Endothelial cell of umbilical vein (primary cell): Measurements from ENCODE around the gene GALNT14. TPM values are rescaled to one million over a fixed set of nuclear protein-coding genes. Genes with fewer than 3 reads are reported as not detected.

Source experiments
- BruUV-seq: library from RNA; stranded (reverse); fragments of 400-500 nt; replicated peaks from 2 replicates; lab custom pipeline; 2021; lab: Mats Ljungman, UMichigan
- CTCF ChIA-PET: fragments of 300-600, 350-600 bp; sonication (Branson Sonifier 250); formaldehyde crosslinking; loops from one replicate; lab custom pipeline; 2021; ENCODE audit warnings: antibody characterized with exemption, inconsistent platforms; lab: Charles Lee
- POLR2A ChIA-PET: fragments of 300-600, 350-600 bp; sonication (Branson Sonifier 250); formaldehyde crosslinking; loops from one replicate; lab custom pipeline; 2021; ENCODE audit warnings: antibody characterized with exemption, inconsistent platforms; lab: Charles Lee
- DNase-seq: peaks from one replicate; pipeline ENCODE4 v3.0.0-alpha.2; 2011; ENCODE audit warnings: low read depth, low spot score
- FAIRE-seq: peaks from 2 replicates; lab custom pipeline; 2011; peaks lifted over from hg19 to GRCh38; lab: Jason Lieb, UNC
- H2AFZ ChIP-seq: 2 replicates; pipeline ENCODE4 v1.6.0; 2012; ENCODE audit warnings: low read depth, low read length, control low read depth, inconsistent platforms
- H3K27ac ChIP-seq: 2 replicates; pipeline ENCODE4 v1.5.1; 2011; ENCODE audit warnings: low read depth, mild to moderate bottlenecking, control low read depth, low read length, moderate library complexity; ENCODE audit not compliant: insufficient read depth
- H3K27me3 ChIP-seq, 2 experiments: 2 replicates each; pipeline versions ENCODE4 v1.6.0 to v1.6.1; 2011; ENCODE audit warnings: low read length in 2 of 2, mixed read lengths in 1 of 2; ENCODE audit not compliant: control insufficient read depth in 2 of 2, insufficient read depth in 2 of 2
- H3K36me3 ChIP-seq, 2 experiments: 2 replicates in 1 of 2; 3 replicates in 1 of 2; pipeline ENCODE4 v1.5.1; 2011; ENCODE audit warnings: low read length in 2 of 2, mild to moderate bottlenecking in 1 of 2, moderate library complexity in 1 of 2; ENCODE audit not compliant: control insufficient read depth in 2 of 2, insufficient read depth in 2 of 2; ENCODE audit errors: extremely low read depth in 1 of 2
- H3K4me1 ChIP-seq: 3 replicates; pipeline ENCODE4 v1.5.1; 2011; ENCODE audit warnings: mild to moderate bottlenecking, low read length; ENCODE audit not compliant: control insufficient read depth, insufficient read depth; ENCODE audit errors: extremely low read depth
- H3K4me2 ChIP-seq: 2 replicates; pipeline ENCODE4 v1.6.1; 2011; ENCODE audit warnings: low read length, control low read depth, mixed read lengths; ENCODE audit not compliant: insufficient read depth
- H3K4me3 ChIP-seq, 3 experiments: fragments of 200-600 bp in 1 of 3; sonication (generic), shearing (Covaris generic) in 1 of 3; replicated peaks in 1 of 3; 2 replicates each; pipeline ENCODE4 v1.5.1; 2011 to 2016; ENCODE audit warnings: control low read depth in 3 of 3, low read length in 3 of 3, mild to moderate bottlenecking in 2 of 3, inconsistent platforms in 1 of 3, low read depth in 1 of 3, moderate library complexity in 1 of 3; ENCODE audit not compliant: insufficient read depth in 1 of 3
- H3K79me2 ChIP-seq: 2 replicates; pipeline ENCODE4 v1.6.0; 2012; ENCODE audit warnings: low read length, inconsistent platforms; ENCODE audit not compliant: control insufficient read depth, insufficient read depth
- H3K9ac ChIP-seq: replicated peaks from 2 replicates; pipeline ENCODE3; 2011; ENCODE audit warnings: low read length, control low read depth; ENCODE audit not compliant: insufficient read depth; ENCODE audit errors: extremely low read depth
- H3K9me1 ChIP-seq: replicated peaks from 3 replicates; pipeline ENCODE4 v1.6.0; 2011; ENCODE audit warnings: mild to moderate bottlenecking, low read length; ENCODE audit not compliant: control insufficient read depth, insufficient read depth; ENCODE audit errors: extremely low read depth
- H3K9me3 ChIP-seq: replicated peaks from 2 replicates; pipeline ENCODE4 v1.5.1; 2012; ENCODE audit warnings: low read length, inconsistent platforms; ENCODE audit not compliant: control insufficient read depth, insufficient read depth
- H4K20me1 ChIP-seq: replicated peaks from 2 replicates; pipeline ENCODE3; 2011; ENCODE audit warnings: mild to moderate bottlenecking, low read length; ENCODE audit not compliant: control insufficient read depth, insufficient read depth; ENCODE audit errors: extremely low read depth
- EZH2 ChIP-seq: IDR thresholded peaks from 2 replicates; pipeline ENCODE4 v1.6.1; 2012; ENCODE audit warnings: borderline replicate concordance, low read depth, mild to moderate bottlenecking, moderate library complexity, low read length, inconsistent platforms; ENCODE audit not compliant: severe bottlenecking
- FOS ChIP-seq: IDR thresholded peaks from 2 replicates; pipeline ENCODE4 v1.6.1; 2011; ENCODE audit warnings: mild to moderate bottlenecking, low read length, moderate library complexity, borderline replicate concordance; ENCODE audit not compliant: insufficient read depth
- GATA2 ChIP-seq: IDR thresholded peaks from 2 replicates; pipeline ENCODE4 v1.7.0; 2011; ENCODE audit warnings: low read depth, mild to moderate bottlenecking, moderate library complexity, mixed read lengths, low read length; ENCODE audit not compliant: insufficient read length, insufficient read depth
- JUN ChIP-seq: IDR thresholded peaks from 2 replicates; pipeline ENCODE4 v1.6.1; 2011; ENCODE audit warnings: borderline replicate concordance, low read depth; ENCODE audit not compliant: insufficient read length, insufficient read depth
- MYC ChIP-seq: IDR thresholded peaks from one replicate; pipeline ENCODE4 v1.6.1; 2011; ENCODE audit warnings: mild to moderate bottlenecking, low read depth, low read length
- POLR2A ChIP-seq: IDR thresholded peaks from 2 replicates; pipeline ENCODE4 v1.6.1; 2012; ENCODE audit warnings: low read depth, mild to moderate bottlenecking, control low read depth, low read length
- POLR2AphosphoS5 ChIP-seq: IDR thresholded peaks from 2 replicates; pipeline ENCODE4 v1.6.1; 2012; ENCODE audit warnings: low read depth, mild to moderate bottlenecking, control low read depth, low read length, moderate library complexity; ENCODE audit not compliant: insufficient read depth
- dilution Hi-C: fragments of 300-500 bp; cut with MboI; formaldehyde crosslinking; loops from one replicate; pipeline ENCODE4 v1.15.0; 2019; ENCODE audit warnings: low sequenced_read_pairs; ENCODE audit not compliant: extremely low pct_ligation_motif_present
- intact Hi-C: fragments of 100-400 bp; cut with micrococcal nuclease; formaldehyde crosslinking; loops from one replicate; pipeline ENCODE4 v1.10.0; 2022
- polyA plus RNA-seq, 4 experiments: library from polyadenylated mRNA; depleted of rRNA in 3 of 4; stranded (reverse) in 3 of 4; unstranded in 1 of 4; fragments of >200 nt; gene quantifications; 2 replicates each; pipeline versions ENCODE4 v1.2.1 to v1.2.3, GENCODE V29; 2011 to 2012; ENCODE audit warnings: missing spikeins in 1 of 4
- total RNA-seq: library from RNA; stranded (reverse); gene quantifications from 2 replicates; pipeline ENCODE4 v1.2.3, GENCODE V29; 2021
- TF ChIP-seq, protein P1 (sequence below): IDR thresholded peaks from 2 replicates; pipeline ENCODE4 v1.6.1; 2011; ENCODE audit not compliant: insufficient read depth, insufficient read length
- TF ChIP-seq, protein P2 (sequence below), 2 donors: IDR thresholded peaks; 1 replicate in 1 of 2; 2 replicates in 1 of 2; pipeline ENCODE4 v1.5.1; 2011; ENCODE audit warnings: low read length in 2 of 2, mild to moderate bottlenecking in 2 of 2, moderate library complexity in 2 of 2, control low read depth in 1 of 2, inconsistent platforms in 1 of 2, low read depth in 1 of 2; ENCODE audit not compliant: insufficient read depth in 1 of 2; ENCODE audit errors: extremely low read depth in 1 of 2

GALNT14 gene
- total and polyA plus RNA-seq, 2 donors (not counting 3 experiments of a cell fraction or from before 2014, with no cell fraction given) = 0.04 to 0.40 TPM

DNA sequence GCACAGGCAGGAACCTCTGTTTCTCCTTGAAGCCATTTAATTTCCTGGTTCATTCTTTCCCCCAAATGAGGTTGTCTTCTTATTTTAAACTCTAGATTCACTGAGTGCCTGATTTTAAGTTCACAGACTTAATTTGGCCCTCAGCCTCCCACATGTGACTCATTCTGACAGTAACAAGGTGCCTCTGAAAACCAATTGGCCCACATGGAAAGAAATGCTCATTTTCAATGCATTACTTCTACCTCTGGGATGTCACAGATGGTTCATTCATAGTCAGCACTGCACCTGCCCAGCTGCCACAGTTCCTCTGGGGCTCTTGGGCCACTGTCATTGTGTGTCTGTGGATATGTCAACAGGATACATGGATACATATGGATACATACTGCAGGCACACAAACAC, 190.6 kb downstream of the GALNT14 start:
- Histone ChIP-seq H3K4me3 (no peak overlapping the region), H3K27ac (no peak overlapping the region), H2AFZ (no peak overlapping the region), H4K20me1 (no peaks in the 10 kb centered on the region), H3K9me3 (peaks cover 3% of the 10 kb centered on the region), H3K79me2 (no peaks in the 10 kb centered on the region), H3K4me2 (no peak overlapping the region), H3K4me1 (no peaks in the 10 kb centered on the region), H3K36me3 (no peaks in the 10 kb centered on the region), H3K9me1 (no peaks in the 10 kb centered on the region), H3K9ac (no peak overlapping the region), H3K27me3 (no peaks in the 10 kb centered on the region)
- dilution Hi-C loops = no loop called here
- FAIRE-seq = no peak
- ChIA-PET POLR2A (no interaction called here), CTCF (no interaction called here)
- TF ChIP-seq POLR2A (no peak), EZH2 (no peak), GATA2 (no peak)
- TF ChIP-seq, protein P1, sequence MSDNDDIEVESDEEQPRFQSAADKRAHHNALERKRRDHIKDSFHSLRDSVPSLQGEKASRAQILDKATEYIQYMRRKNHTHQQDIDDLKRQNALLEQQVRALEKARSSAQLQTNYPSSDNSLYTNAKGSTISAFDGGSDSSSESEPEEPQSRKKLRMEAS = no peak
- BruUV-seq = no TSS peak
- DNase-seq = no peak
- intact Hi-C loops = no loop called here

DNA sequence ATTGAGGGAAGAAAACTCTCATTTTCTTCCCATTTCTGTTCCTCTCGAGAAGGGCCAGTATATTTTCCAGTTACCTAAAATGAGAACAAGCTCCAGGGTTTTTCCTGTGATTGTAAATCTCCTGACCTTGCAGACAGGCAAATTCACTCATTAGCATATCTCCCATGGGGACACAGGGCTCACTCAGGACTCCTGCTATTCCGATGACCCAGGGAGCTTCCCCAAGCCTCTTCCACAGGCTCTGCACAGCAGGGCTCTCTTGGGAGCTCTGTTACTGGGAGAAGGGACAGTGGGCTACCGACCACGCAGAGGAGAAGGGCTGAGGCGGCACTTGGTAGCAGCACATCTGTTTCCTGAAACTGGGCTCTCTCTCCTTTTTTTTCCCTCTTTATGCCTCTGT, 195.8 kb downstream of the GALNT14 start:
- Histone ChIP-seq H3K9me1 (no peaks in the 10 kb centered on the region), H4K20me1 (no peaks in the 10 kb centered on the region), H3K4me2 (no peak overlapping the region), H2AFZ (no peak overlapping the region), H3K9me3 (no peaks in the 10 kb centered on the region), H3K4me1 (no peaks in the 10 kb centered on the region), H3K4me3 (no peak overlapping the region), H3K79me2 (no peaks in the 10 kb centered on the region), H3K27me3 (no peaks in the 10 kb centered on the region), H3K27ac (no peak overlapping the region), H3K36me3 (no peaks in the 10 kb centered on the region), H3K9ac (no peak overlapping the region)
- TF ChIP-seq, protein P2, sequence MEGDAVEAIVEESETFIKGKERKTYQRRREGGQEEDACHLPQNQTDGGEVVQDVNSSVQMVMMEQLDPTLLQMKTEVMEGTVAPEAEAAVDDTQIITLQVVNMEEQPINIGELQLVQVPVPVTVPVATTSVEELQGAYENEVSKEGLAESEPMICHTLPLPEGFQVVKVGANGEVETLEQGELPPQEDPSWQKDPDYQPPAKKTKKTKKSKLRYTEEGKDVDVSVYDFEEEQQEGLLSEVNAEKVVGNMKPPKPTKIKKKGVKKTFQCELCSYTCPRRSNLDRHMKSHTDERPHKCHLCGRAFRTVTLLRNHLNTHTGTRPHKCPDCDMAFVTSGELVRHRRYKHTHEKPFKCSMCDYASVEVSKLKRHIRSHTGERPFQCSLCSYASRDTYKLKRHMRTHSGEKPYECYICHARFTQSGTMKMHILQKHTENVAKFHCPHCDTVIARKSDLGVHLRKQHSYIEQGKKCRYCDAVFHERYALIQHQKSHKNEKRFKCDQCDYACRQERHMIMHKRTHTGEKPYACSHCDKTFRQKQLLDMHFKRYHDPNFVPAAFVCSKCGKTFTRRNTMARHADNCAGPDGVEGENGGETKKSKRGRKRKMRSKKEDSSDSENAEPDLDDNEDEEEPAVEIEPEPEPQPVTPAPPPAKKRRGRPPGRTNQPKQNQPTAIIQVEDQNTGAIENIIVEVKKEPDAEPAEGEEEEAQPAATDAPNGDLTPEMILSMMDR (IDR thresholded peaks at IDR 0.05; ENCODE audit: extremely low read depth in 1 of 2, insufficient read depth in 1 of 2, low read depth in 1 of 2, low read length in 2 of 2) = no peak
- TF ChIP-seq POLR2A (no peak), MYC (no peak), GATA2 (no peak), EZH2 (no peak), FOS (no peak), POLR2AphosphoS5 (no peak), JUN (no peak)
- TF ChIP-seq, protein P1 = no peak
- intact Hi-C loops = no loop called here
- ChIA-PET CTCF (no interaction called here), POLR2A (no interaction called here)
- no peak for FAIRE-seq
- dilution Hi-C loops = no loop called here
- no peak for DNase-seq
- no TSS peak for BruUV-seq
